ENCODE results near the gene MYLIP. TPM values are rescaled to one million over a fixed set of nuclear protein-coding genes. Genes with fewer than 3 reads are reported as not detected.

Gene MYLIP
- total and polyA plus RNA-seq, 2 of the 13 experiments (the other 11 are each of a cell fraction or from before 2014, with no cell fraction given), result 3.4 to 10.8 TPM

- CTCF ChIA-PET (ENCODE audit: low intra/inter-chr PET ratio, low total read pairs), result no interaction called here
Measured at GRCh38 chr6:16163535-16164300, 34.8 kb downstream of the MYLIP start.

GRCh38 chr6:16165641-16166040, 36.8 kb downstream of the MYLIP start:
- Histone ChIP-seq H3K9ac (ENCODE audit: insufficient read depth, low read depth, low read length) (no peak overlapping the region), H3K4me3 (replicated peaks in 1 of 3; ENCODE audit: insufficient read depth in 1 of 3, low read depth in 2 of 3, low read length in 3 of 3) (no peak overlapping the region), H3K4me2 (ENCODE audit: low read depth, low read length) (no peak overlapping the region), H3K9me3 (ENCODE audit: low read length) (no peaks in the 10 kb centered on the region), H3K79me2 (ENCODE audit: insufficient read depth, low read length) (no peaks in the 10 kb centered on the region), H3K36me3 (replicated peaks in 1 of 2; ENCODE audit: control insufficient read depth in 1 of 2, insufficient read depth in 2 of 2, low read length in 2 of 2) (no peaks in the 10 kb centered on the region), H3K27me3 (ENCODE audit: control insufficient read depth in 1 of 2, insufficient read depth in 2 of 2, low read length in 2 of 2) (peaks cover 0 to 22% of the 10 kb centered on the region in 2 experiments; a peak in 3 of 5 replicates), H3K27ac (ENCODE audit: extremely low read length, insufficient read depth, low read length) (no peak overlapping the region), H2AFZ (ENCODE audit: low read length) (no peak overlapping the region), H4K20me1 (ENCODE audit: insufficient read depth, low read length) (no peaks in the 10 kb centered on the region), H3K4me1 (ENCODE audit: insufficient read depth, low read length) (no peaks in the 10 kb centered on the region)
- 17% methylated on average over 5 of the region's 5 CpGs for WGBS (ENCODE audit: low lambda C conversion rate)
- no TSS peak for BruUV-seq (replicated peaks)
- FAIRE-seq (no peak), DNase-seq (ENCODE audit: low spot score) (no peak), ATAC-seq (no peak)
- intact Hi-C loops (cut with micrococcal nuclease; ENCODE audit: unreplicated experiment), result no loop called here
- POLR2A ChIA-PET, result no interaction called here
- in situ Hi-C loops (cut with HindIII; ENCODE audit: extremely low pct_ligation_motif_present, low pct_unique_long_range_greater_than_20kb), result no loop called here
- CTCF ChIA-PET (ENCODE audit: low intra/inter-chr PET ratio, low total read pairs), result no interaction called here
- no peak for TF ChIP-seq ERF (CRISPR knock-in tag; IDR thresholded peaks at IDR 0.05)
- no peak for TF ChIP-seq ONECUT2 (CRISPR knock-in tag; IDR thresholded peaks at IDR 0.05)
- no peak for TF ChIP-seq ZNF30 (CRISPR knock-in tag; IDR thresholded peaks at IDR 0.05)
- no peak for TF ChIP-seq ATF1 (CRISPR knock-in tag; IDR thresholded peaks at IDR 0.05)
- no peak for TF ChIP-seq ZNF136 (CRISPR knock-in tag; IDR thresholded peaks at IDR 0.05; ENCODE audit: low read depth)
- no peak for TF ChIP-seq ZNF547 (CRISPR knock-in tag; IDR thresholded peaks at IDR 0.05)
- no peak for TF ChIP-seq ZNF20 (CRISPR knock-in tag; IDR thresholded peaks at IDR 0.05)
- TF ChIP-seq NCOA2 (CRISPR knock-in tag; IDR thresholded peaks at IDR 0.05), result no peak
- no peak for TF ChIP-seq TEAD2 (CRISPR knock-in tag; IDR thresholded peaks at IDR 0.05)
- TF ChIP-seq TFDP1 (CRISPR knock-in tag; IDR thresholded peaks at IDR 0.05; ENCODE audit: borderline replicate concordance), result no peak
- no peak for TF ChIP-seq CSRNP1 (CRISPR knock-in tag; IDR thresholded peaks at IDR 0.05)
- no peak for TF ChIP-seq ZNF33B (CRISPR knock-in tag; IDR thresholded peaks at IDR 0.05)
- no peak for TF ChIP-seq ZNF678 (CRISPR knock-in tag; IDR thresholded peaks at IDR 0.05)

More at GRCh38 chr6:16163535-16164300, 34.8 kb downstream of the MYLIP start:
- Histone ChIP-seq H4K20me1 (ENCODE audit: insufficient read depth, low read length) (no peaks in the 10 kb centered on the region), H3K9me3 (ENCODE audit: low read length) (no peaks in the 10 kb centered on the region), H3K4me3 (replicated peaks in 1 of 3; ENCODE audit: insufficient read depth in 1 of 3, low read depth in 2 of 3, low read length in 3 of 3) (no peak overlapping the region), H2AFZ (ENCODE audit: low read length) (no peak overlapping the region), H3K9ac (ENCODE audit: insufficient read depth, low read depth, low read length) (no peak overlapping the region), H3K27me3 (ENCODE audit: control insufficient read depth in 1 of 2, insufficient read depth in 2 of 2, low read length in 2 of 2) (peaks cover 0 to 29% of the 10 kb centered on the region in 2 experiments; a peak in 3 of 5 replicates), H3K36me3 (replicated peaks in 1 of 2; ENCODE audit: control insufficient read depth in 1 of 2, insufficient read depth in 2 of 2, low read length in 2 of 2) (no peaks in the 10 kb centered on the region), H3K79me2 (ENCODE audit: insufficient read depth, low read length) (no peaks in the 10 kb centered on the region), H3K27ac (ENCODE audit: extremely low read length, insufficient read depth, low read length) (no peak overlapping the region), H3K4me2 (ENCODE audit: low read depth, low read length) (no peak overlapping the region), H3K4me1 (ENCODE audit: insufficient read depth, low read length) (no peaks in the 10 kb centered on the region)
- POLR2A ChIA-PET, result no interaction called here
- FAIRE-seq, result no peak
- no peak for ATAC-seq
- no peak for DNase-seq (ENCODE audit: low spot score)
- no TSS peak for BruUV-seq (replicated peaks)
- intact Hi-C loops (cut with micrococcal nuclease; ENCODE audit: unreplicated experiment), result no loop called here
- 36% methylated on average over 2 of the region's 2 CpGs for WGBS (ENCODE audit: low lambda C conversion rate)
- TF ChIP-seq ZNF619 (CRISPR knock-in tag; IDR thresholded peaks at IDR 0.05), result no peak
- in situ Hi-C loops (cut with HindIII; ENCODE audit: extremely low pct_ligation_motif_present, low pct_unique_long_range_greater_than_20kb), result no loop called here
